Suppressor macrophage treated with lipopolysaccharide for 1 hour (primary cell): ENCODE measurements around the gene ZFP62.
"Not testable (repeated sequence)": the region's sequence is repeated elsewhere in the genome, so short reads cannot be mapped to it uniquely, and the experiment has no call there.

Experiments used
- DNase-seq, 3 donors: peaks; one replicate each; pipeline ENCODE4 v3.0.0-alpha.2; 2020 to 2022

ZFP62 gene

DNA sequence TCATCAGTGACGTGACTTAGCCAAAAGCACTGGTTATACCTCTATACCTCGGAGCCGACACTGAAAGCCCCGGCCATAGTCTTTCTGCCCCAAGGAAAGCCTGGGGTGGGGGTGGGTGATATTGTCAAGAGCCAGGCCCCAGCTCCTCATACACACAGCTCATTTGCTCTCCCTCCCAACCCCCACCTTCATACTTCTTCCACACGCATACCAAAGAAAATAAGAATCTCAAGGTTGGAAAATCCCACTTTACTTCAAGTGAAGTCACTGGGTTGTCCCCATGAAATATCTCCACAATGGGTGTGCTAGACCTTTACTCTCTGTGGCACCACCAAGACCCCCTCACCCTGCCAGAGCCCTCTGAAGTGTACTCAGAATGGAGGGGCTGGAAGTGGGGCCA, 31.4 kb downstream of the ZFP62 start:
- DNase-seq = peak; percentile 80 to 89 (median 87)

DNA sequence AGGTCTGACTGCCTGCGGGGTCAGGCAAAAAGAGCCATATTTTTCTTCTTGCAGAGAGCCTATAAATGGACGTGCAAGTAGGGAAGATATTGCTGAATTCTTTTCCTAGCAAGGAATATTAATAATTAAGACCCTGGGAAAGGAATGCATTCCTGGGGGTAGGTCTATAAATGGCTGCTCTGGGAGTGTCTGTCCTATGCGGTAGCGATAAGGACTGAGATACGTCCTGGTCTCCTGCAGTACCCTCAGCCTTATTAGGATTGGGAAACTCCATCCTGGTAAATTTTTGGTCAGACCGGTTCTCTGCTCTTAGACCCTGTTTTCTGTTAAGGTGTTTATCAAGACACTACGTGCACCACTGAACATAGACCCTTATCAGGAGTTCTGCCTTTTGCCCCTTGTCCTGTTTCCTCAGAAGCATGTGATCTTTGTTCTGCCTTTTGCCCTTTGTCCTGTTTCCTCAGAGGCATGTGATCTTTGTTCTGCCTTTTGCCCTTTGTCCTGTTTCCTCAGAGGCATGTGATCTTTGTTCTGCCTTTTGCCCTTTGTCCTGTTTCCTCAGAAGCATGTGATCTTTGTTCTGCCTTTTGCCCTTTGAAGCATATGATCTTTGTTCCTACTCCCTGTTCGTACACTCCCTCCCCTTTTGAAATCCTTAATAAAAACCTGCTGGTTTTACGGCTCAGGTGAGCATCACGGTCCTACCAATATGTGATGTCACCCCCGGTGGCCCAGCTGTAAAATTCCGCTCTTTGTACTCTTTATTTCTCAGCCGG, 32.1 kb downstream of the ZFP62 start:
- DNase-seq = peak; percentile 58 to 72 (median 68)

DNA sequence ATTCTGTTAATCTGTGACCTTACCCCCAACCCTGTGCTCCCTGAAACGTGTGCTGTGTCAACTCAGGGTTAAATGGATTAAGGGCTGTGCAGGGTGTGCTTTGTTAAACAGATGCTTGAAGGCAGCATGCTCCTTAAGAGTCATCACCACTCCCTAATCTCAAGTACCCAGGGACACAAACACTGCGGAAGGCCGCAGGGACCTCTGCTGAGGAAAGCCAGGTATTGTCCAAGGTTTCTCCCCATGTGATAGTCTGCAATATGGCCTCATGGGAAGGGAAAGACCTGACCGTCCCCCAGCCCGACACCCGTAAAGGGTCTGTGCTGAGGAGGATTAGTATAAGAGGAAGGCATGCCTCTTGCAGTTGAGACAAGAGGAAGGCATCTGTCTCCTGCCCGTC, 33.7 kb downstream of the ZFP62 start:
- not testable (repeated sequence) for DNase-seq

DNA sequence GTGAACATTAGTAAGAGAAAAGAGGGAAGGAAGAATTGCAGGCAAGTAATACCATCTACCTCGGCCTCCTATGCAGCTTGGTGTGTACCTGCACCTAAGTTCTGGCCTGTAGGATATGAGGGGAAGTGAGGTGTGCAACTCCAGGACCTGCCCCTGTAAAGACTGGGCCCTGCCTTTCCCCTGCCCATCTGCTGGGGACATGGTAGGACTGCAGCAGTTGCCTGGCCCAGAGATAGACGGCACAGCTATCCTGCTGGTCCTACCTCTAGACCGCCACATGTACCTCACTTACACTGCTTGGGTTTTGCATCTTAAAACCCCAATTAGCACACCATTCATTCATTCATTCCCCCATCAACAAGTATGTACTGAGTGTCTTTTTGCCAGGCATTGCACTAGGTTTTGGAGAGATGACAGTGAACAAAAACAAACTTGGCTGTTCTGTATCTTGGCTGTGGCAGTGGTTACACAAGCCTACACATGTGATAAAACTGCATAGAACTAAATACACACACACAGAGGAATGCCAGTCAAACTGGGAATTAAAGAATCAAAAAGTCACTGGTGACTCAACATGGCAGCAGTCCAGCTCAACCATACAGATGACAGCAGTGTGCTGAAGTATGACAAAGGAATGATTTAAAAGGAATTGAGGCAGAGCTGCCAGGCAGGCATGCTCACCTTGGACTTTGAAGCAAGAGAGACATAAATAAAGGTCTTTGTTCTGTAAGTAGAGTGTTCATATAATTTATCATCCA, 35.1 kb downstream of the ZFP62 start:
- peak; percentile 69 to 79 (median 73) for DNase-seq

DNA sequence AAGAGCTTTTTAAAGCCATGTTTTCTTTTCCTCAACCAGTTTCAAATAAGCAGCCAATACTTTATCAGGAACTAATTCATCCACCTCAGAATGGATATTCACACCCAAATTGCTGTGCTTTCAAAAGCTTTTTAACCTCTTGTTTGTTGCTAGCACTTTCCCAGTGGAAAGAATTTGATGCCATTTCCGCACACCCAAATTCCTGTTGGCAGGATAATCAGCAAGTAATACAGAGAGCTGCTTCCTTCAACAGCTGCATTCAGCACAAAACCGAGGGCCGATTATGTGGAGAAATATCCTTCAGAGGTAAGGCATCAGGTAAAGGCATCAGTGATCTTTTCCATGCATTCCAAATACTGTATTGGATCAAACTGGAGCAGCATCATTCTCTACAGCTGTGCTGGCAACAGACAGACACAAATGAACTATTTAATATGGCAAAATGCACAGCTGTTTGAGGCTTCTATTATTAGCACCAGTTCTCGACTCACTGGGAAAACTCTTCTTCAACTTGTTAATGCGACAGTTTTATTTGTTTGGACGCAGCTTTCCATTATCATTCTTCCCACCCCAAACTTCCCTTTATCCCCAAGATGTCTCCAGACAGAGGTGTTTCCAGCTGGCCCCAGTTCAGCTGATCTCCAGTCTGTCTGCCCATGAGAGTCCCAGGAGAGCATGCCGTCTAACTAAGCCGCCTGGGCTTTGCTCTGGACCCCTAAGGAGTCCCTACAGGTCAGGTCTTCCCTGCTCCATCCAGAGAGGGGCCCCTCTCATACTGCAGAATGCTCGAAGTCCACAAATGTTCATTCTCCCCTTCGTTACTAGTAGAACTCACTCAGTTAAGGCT, 36.2 kb downstream of the ZFP62 start:
- no peak for DNase-seq

DNA sequence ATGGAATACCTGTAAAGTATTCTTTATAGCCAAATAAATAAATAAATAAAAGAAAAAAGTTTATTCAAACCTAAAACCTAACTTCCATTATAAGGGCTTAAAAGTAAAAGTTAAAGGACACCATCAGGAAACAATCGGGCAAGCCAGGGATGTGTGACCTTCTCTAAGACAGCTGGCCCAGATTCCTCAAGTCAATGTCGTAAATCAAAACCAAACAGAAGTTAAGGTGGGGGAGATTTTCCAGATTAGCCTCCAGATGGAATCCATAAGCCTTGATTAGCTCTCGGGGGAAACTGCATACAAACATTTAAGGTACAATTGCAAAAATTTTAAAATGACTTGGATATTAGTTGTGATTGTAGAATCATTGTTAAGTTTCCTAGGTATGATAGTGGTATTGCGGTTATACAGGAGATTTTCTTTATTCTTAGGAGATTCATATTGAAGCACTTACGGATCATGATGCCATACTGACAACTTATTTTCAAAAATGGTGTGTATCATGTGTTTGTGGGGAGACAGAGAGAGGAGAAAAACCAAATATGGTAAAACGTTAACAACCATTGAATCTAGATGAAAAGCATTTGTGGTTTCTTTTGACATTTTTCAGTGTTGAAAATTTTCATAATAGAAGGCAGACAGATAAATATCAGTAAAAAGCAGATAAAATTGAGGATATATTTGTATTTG, 37.0 kb downstream of the ZFP62 start:
- no peak for DNase-seq

DNA sequence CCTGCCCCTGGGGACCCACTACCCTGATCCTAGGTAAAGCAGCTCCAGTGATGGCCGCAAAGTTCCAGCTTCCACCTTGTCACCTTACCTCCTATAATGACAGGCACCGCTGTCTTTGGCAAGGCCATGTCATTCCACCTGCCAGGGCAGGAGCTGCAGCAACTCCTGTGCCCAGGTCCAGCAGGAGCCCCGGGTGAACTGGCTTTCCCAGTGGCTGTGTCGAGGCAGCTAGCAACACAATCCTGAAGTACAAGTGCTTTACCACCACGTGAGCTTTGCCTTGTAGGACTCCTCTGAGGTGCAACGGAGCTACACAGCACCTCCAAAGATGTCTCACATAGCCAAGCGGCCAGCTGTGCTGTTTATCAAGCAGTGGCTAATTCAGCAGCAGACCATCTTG, 37.7 kb downstream of the ZFP62 start:
- DNase-seq = no peak

DNA sequence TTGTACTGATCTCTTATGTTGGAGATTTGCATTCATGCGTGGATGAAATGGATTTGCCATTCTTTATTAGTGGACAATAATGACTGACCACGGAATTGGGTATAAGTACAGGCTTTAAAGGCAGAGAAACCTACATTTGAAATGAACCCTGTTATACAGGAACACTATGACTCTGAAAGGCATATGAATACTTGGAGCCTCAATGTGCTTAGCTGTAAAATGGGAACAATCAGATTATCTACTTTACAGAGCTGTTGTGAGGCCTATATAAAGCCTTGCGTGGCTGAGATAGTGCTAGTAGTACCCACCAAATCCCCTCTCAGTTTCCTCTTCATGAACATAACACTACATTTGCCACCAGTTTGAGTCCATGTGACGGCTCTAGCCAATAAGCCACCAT, 39.5 kb downstream of the ZFP62 start:
- no peak for DNase-seq

DNA sequence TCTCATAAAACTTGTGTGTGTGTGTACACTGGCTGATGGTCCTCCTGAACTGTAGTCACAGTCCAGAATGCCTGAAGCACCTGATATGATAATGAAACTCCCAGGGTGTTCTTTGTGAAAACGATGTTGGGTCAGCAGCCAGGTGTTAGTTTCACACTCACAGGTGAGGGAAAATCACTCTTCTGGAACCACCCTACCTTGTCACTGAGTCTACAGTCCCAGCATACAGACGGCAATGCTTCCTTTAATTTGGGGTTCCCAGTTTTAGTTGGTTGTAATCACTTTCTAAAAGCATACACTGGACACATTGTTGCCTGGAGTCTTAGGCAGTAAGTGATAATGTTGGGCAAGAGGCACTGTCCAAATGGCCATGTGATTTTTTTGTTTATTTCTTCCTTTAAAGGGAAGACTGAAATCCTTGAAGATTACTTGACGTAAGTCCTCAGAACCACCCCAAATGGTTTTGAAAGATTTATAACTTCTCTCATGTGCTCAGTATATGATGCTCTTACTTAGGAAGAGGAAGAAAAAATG, 40.2 kb downstream of the ZFP62 start:
- peak; percentile 81 to 98 (median 95) for DNase-seq

DNA sequence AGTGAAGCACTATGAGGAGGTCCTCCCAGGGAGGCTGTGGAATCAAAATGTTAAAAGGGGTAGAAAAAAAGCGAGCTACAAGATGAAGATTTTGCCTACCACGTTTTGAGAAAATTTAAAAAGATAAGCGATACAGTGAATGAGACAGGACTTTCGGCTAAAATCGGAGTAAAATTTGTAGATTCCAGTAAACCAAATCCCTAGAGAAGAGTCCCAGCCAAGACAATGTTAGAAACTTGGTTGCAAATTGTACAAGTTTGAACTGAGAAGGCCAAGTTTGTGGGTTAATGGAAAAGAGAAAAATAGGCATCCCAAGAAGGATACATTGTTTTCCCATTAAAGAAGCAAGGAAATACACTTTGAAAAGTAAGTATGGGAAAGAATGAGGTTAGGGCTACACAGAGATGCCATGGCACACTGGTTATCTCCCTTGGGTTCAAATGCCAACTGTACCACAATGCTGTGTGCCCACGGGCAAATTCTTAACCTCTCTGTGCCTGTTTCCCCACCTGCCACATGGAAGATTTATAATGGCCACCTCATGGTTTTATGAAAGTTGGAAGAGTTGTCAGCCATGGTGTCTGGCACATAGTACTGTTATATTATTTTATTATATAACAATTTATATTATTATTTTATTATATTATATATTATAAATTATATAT, 42.3 kb downstream of the ZFP62 start:
- DNase-seq = no peak

DNA sequence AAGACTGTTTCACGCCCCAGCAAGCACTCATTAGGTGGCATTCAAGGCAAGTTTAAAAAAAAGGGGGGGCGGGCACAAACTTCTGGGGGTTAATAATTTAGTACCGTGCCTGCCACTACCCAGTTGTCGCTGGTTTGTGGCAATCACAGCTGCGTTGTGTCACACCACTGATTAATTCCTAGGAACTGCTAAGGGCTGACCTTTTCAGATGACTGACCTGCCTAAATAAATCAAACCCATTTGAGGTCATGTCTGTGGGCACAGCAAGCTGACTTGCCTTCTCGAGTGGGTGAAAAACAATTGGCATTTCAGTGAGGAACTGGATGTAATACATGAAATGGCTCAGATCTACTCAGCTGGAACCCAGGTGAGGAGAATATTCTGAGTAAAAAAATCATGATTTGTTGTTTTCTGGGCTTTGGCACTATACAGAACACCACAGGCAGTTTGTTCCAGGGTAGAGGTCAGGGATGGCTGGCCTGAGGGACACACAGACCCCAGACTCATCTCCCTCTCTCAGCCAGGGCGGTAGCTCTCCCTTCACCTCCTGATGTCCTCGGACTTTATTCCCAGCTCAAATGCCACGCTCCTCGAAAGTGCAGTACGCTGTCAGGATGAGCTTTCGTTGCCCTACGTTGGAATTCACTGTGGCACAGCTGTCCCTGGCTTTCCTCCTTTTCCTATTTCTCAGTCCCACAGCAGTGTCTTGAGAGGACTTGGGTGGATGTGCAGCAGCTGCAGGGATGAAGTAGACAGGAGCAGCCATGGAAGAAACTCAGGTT, 43.0 kb downstream of the ZFP62 start:
- DNase-seq = peak; percentile 73 to 92 (median 88)

DNA sequence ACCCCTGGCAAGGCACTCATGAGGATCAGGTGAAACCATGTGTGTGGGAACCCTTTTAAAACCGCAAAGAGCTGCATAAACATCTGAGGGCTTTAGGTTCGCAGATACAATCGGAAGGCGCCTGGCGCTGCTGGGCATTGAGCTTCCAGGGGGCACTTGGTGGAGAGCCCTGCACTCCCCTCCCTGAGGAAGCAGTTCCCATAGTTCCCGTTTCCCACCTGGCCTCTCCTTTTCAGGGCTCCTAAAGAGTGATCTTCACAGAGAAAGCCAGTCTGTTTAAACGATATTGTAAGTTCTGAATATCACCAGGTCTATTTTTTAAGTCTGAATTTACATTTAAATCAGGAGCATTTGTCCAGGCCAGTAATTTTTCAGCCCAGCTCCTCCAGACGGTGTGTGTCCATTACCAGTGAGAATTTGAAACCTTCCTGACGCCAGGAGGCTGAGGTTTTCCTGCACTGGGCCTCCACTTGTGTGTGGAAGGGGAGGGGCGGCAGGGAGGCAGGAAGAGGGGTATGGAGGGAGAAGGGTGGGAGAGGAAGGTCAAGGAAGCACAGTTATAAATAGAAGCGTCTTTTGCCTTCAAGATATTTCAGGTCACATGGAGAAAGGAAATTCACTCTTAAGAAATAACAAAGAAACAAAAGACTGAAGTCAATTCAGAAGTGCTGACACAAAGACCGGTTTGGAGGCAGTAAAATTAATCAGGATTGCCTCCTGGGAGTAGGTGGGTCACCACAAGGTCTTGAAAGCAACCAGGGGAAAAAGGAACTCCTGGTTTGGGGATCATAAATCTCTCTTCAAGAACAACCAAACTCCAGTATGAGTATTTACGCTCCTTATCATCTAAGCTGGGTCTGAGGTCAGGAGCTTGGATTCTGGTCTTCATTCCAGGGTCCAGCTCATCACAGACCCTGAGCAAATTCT, 44.2 kb downstream of the ZFP62 start:
- DNase-seq = peak in 2 of 3 donors; percentile 52 to 56

DNA sequence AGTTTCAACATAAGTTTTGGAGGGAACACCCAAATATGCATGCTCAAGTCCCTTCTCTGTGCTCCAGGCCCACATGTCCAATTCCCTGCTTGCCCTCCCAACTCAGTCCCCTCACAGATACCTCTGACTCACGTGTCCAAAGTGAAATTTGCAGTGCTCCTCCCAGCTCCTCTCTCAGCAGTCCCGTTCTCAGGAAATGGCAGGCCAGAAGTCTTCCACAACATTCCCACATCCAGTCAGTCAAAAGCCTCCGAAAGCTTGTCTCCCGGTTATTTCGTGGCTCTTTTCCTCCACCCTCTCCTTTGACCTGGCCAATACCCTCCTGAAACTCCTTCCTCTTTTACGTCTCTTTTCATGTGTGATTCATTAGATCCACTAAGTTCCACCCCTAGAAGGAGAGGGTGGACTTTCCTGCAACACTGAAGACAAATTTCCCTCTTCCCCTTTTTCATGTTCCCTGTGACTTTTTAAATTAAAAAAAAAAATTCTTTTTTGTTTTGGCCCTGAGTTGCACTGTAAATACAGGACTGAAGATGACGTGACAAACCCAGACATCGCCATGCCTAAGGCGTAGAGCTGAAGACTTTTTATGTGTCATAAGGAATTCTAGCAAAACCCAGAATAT, 45.7 kb downstream of the ZFP62 start:
- DNase-seq = peak; percentile 85 to 98 (median 95)

DNA sequence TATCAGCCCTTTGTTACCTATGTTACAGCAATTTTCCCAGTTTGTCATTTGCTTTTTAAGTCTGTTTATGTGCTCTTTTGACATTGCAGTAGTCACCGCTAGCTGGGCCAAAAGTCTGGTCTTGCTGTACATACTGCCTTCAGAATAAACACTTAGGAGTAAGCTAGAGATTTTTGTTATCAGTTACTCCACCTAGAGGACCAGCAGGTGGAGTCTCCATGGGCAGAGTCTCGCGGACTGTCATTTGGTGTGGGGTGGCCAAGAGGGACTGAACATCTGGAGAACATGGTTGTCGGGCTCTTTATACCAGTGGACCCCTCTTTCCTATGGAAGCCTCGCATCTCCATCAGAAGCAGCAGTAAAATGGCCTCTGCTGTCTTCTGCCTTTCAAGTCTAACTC, 47.7 kb downstream of the ZFP62 start:
- DNase-seq = no peak

DNA sequence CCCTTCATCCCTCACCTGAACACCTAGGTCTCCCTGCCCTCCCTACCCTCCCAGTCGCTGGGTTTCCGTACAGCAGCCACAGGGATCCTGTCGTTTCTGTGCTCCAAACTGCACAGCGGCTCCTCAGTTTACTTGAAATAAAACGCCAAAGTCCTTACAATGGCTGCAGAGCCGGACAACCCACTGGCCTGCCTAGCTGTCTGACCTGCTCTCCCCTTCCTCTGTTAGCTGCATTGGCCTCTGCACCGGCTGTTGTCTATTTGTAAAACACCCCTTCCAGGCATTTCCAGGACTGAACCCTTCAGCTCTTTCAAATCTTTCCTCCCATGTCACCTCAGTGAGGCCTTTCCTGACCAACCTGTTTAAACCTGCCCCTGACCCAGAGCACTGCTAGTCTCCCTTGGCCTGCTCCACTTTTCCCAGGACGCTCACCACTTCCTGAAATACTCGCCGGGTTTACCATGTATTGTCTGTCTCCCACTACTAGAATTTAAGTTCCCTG, 49.4 kb downstream of the ZFP62 start:
- no peak for DNase-seq

DNA sequence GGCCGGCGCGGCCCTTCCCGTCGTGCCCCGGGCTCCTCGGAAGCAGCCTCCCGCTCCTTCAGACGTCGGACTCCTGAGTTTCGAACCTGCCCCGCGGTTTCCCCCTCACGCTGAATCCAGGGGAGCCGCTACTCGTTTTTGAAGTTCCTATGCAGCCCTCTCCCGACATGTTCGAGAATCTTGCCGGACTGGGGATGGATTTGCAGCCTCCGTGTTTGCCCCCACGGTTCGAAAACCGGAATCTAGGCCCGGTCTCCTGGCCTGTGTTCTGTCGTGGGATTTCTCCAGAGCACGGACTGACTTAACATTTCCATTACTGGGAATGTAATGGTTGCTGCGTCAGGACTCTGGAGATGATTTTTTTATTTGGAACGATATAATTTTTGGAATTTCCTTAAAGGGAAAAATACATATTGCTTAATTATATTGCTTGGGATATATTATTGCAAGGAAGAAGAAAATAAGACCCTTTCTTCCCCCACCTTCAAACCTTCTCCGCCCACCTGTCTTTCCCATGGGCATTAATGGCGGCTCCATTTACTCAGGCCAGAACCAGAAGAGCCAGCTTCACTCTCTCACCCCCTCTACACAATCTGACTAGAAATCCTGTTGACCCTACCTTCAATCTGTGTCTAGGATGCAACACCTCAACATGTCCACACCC, 50.0 kb downstream of the ZFP62 start:
- no peak for DNase-seq

DNA sequence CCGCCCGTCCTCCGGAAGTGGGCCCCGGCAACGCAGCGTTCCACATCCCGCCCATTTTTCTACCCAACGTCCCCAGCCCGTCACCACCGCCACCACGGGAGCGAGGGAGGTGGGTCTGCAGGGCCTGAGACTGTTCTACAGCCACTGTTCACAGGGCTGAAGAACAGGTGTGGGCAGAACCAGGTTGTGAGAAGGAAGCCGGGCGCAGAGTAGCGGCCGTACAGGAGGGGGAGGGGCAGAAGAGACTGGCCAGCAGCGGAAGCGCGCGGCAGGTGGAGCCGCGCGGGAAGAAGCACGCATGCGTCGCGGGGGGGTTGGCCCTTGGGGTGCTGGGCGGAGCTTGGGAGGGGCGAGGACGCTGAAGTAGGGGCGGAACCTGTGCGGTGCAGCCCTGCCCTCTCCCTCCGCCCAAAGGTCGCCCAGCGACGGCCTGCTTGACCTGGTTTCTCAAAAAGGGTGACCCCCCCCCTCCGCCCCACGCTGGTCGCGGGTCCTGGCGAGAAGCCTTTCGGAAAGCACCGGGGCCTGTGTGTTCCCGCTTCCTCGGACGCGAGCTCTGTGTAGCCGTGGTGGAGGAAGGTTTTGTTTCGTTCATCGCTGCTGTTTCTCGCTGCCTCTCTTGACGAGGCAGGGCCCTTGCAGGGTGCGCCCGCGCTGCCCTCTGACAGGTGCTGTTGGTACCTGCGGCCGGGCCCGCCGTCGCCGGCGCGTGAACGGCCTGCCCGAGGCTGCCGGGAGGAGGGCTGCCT, 50.7 kb downstream of the ZFP62 start:
- peak; percentile 96 to 98 (median 96) for DNase-seq
